Erythroblast (primary cell): ENCODE measurements around the gene CRYBG1.

Source experiments
- GATA1 ChIP-seq: IDR thresholded peaks from 2 replicates; pipeline ENCODE4 v1.6.1; 2011; ENCODE audit warnings: low read depth, mild to moderate bottlenecking, control low read depth, low read length, moderate library complexity
- POLR2A ChIP-seq: IDR thresholded peaks from 2 replicates; pipeline ENCODE4 v1.6.1; 2011; ENCODE audit warnings: mild to moderate bottlenecking, low read length

DNA sequence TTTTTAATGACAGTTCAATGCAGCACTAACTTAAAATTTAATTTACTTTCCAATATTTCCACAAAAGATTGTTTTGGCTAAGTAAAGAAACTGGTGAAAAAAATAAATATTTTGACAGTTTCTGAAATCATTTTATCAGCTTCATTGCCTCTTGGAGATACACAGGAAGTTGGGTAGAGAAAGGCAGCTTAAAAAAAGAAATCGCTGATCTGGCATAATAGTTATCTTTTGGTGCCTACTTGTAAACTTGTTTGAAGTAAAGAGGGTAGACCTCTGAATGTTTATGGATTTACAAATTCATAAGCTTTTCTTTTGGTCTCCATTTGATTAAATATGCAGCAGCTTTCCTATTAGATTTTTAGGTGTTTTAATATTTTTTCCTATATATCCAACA lies 165.4 kb downstream of the CRYBG1 start:
- no peak for TF ChIP-seq POLR2A
- TF ChIP-seq GATA1 = no peak
